SK-N-SH treated with all-trans-retinoic acid at 6 μM for 48 hours (cell line): ENCODE results near the gene AP2A2.

Experiments
- ATAC-seq: fragments of 200-7000 bp; cut with Tn5 transposase; 3 replicates; pipeline ENCODE4 v1.9.1; 2020; ENCODE audit warnings: mild to moderate bottlenecking, moderate library complexity
- ARNTL ChIP-seq: fragments of 450-650 bp; formaldehyde crosslinking; IDR thresholded peaks from 2 replicates; pipeline ENCODE4 v1.5.0; 2020; ENCODE audit warnings: low read depth, mild to moderate bottlenecking, moderate library complexity, borderline replicate concordance
- BACH2 ChIP-seq: fragments of 250-450 bp; sonication (Bioruptor Pico); IDR thresholded peaks from 2 replicates; pipeline ENCODE4 v1.9.0; 2021; ENCODE audit warnings: mild to moderate bottlenecking, borderline replicate concordance
- CSDC2 ChIP-seq: fragments of 250-450 bp; sonication (Bioruptor Pico); IDR thresholded peaks from 2 replicates; pipeline ENCODE4 v1.5.0; 2020; ENCODE audit warnings: mild to moderate bottlenecking, moderate library complexity
- CSRNP3 ChIP-seq: fragments of 250-450 bp; sonication (Bioruptor Pico); IDR thresholded peaks from 2 replicates; pipeline ENCODE4 v1.5.1; 2021; ENCODE audit warnings: mild to moderate bottlenecking, moderate library complexity
- ESRRG ChIP-seq: fragments of 250-450 bp; sonication (Bioruptor Pico); IDR thresholded peaks from 2 replicates; pipeline ENCODE4 v1.6.1; 2021; ENCODE audit warnings: mild to moderate bottlenecking
- GLIS3 ChIP-seq: fragments of 250-450 bp; sonication (Bioruptor Pico); IDR thresholded peaks from 2 replicates; pipeline ENCODE4 v1.5.0; 2020; ENCODE audit warnings: mild to moderate bottlenecking, moderate library complexity
- ISL1 ChIP-seq: fragments of 250-450 bp; sonication (Bioruptor Pico); IDR thresholded peaks from 2 replicates; pipeline ENCODE4 v2.1.2; 2022; ENCODE audit warnings: mild to moderate bottlenecking, moderate library complexity
- OSR1 ChIP-seq: fragments of 250-450 bp; sonication (Bioruptor Pico); IDR thresholded peaks from 2 replicates; pipeline ENCODE4 v1.8.0; 2022; ENCODE audit warnings: moderate library complexity, mild to moderate bottlenecking, inconsistent platforms
- PPARA ChIP-seq: fragments of 250-450 bp; sonication (Bioruptor Pico); IDR thresholded peaks from 2 replicates; pipeline ENCODE4 v1.5.0; 2020; ENCODE audit warnings: mild to moderate bottlenecking, borderline replicate concordance
- RARB ChIP-seq: fragments of 250-450 bp; sonication (Bioruptor Pico); IDR thresholded peaks from 2 replicates; pipeline ENCODE4 v1.8.0; 2021; ENCODE audit warnings: mild to moderate bottlenecking, moderate library complexity
- SNAI2 ChIP-seq: fragments of 250-450 bp; sonication (Bioruptor Pico); IDR thresholded peaks from 2 replicates; pipeline ENCODE4 v1.5.0; 2020; ENCODE audit warnings: mild to moderate bottlenecking, moderate library complexity
- TCF4 ChIP-seq: fragments of 250-450 bp; sonication (Bioruptor Pico); IDR thresholded peaks from 2 replicates; pipeline ENCODE4 v1.8.0; 2021; ENCODE audit warnings: mild to moderate bottlenecking, moderate library complexity, borderline replicate concordance
- TOX ChIP-seq: fragments of 250-450 bp; sonication (Bioruptor Pico); IDR thresholded peaks from 2 replicates; pipeline ENCODE4 v1.8.0; 2021; ENCODE audit warnings: mild to moderate bottlenecking, moderate library complexity, borderline replicate concordance
- ZC3H10 ChIP-seq: fragments of 250-450 bp; sonication (Bioruptor Pico); IDR thresholded peaks from 2 replicates; pipeline ENCODE4 v1.5.1; 2021; ENCODE audit warnings: mild to moderate bottlenecking, moderate library complexity
- ZFP3 ChIP-seq: fragments of 250-450 bp; sonication (Bioruptor Pico); IDR thresholded peaks from 2 replicates; pipeline ENCODE4 v1.5.0; 2020; ENCODE audit warnings: mild to moderate bottlenecking, moderate library complexity
- ZFP30 ChIP-seq: fragments of 450-650 bp; formaldehyde crosslinking; IDR thresholded peaks from 2 replicates; pipeline ENCODE4 v1.5.0; 2022; ENCODE audit warnings: mild to moderate bottlenecking, moderate library complexity
- ZNF565 ChIP-seq: fragments of 450-650 bp; formaldehyde crosslinking; conservative IDR thresholded peaks from 2 replicates; pipeline ENCODE4 v1.5.0; 2020; ENCODE audit warnings: low read depth, mild to moderate bottlenecking, moderate library complexity
- ZNF70 ChIP-seq: fragments of 450-650 bp; formaldehyde crosslinking; IDR thresholded peaks from 2 replicates; pipeline ENCODE4 v1.5.0; 2020; ENCODE audit warnings: mild to moderate bottlenecking, moderate library complexity
- ZNF8 ChIP-seq: fragments of 450-650 bp; formaldehyde crosslinking; IDR thresholded peaks from 2 replicates; pipeline ENCODE4 v1.5.0; 2020; ENCODE audit warnings: mild to moderate bottlenecking, moderate library complexity
- TF ChIP-seq, protein P1 (sequence below): fragments of 250-450 bp; sonication (Bioruptor Pico); IDR thresholded peaks from 2 replicates; pipeline ENCODE4 v1.5.0; 2020; ENCODE audit warnings: mild to moderate bottlenecking, moderate library complexity
- TF ChIP-seq, protein P2 (sequence below): fragments of 250-450 bp; sonication (Bioruptor Pico); IDR thresholded peaks from 2 replicates; pipeline ENCODE4 v1.8.0; 2020; ENCODE audit warnings: mild to moderate bottlenecking, moderate library complexity, borderline replicate concordance
- TF ChIP-seq, protein P3 (sequence below): fragments of 250-450 bp; sonication (Bioruptor Pico); IDR thresholded peaks from 2 replicates; pipeline ENCODE4 v1.5.1; 2020; ENCODE audit warnings: low read depth, mild to moderate bottlenecking, moderate library complexity

Gene AP2A2

GRCh38 chr11:1025410-1026162 lies 99.9 kb downstream of the AP2A2 start:
- ATAC-seq: no peak

GRCh38 chr11:1026163-1026450 lies 100.4 kb downstream of the AP2A2 start:
- ATAC-seq: no peak
- TF ChIP-seq ESRRG (CRISPR knock-in tag) (no peak), TCF4 (CRISPR knock-in tag) (no peak), CSRNP3 (CRISPR knock-in tag) (no peak), SNAI2 (CRISPR knock-in tag) (no peak), ZFP3 (CRISPR knock-in tag) (no peak), CSDC2 (CRISPR knock-in tag) (no peak)

More at GRCh38 chr11:1025410-1026162, 99.9 kb downstream of the AP2A2 start:
- TF ChIP-seq RARB (CRISPR knock-in tag): no peak
- TF ChIP-seq, protein P1, sequence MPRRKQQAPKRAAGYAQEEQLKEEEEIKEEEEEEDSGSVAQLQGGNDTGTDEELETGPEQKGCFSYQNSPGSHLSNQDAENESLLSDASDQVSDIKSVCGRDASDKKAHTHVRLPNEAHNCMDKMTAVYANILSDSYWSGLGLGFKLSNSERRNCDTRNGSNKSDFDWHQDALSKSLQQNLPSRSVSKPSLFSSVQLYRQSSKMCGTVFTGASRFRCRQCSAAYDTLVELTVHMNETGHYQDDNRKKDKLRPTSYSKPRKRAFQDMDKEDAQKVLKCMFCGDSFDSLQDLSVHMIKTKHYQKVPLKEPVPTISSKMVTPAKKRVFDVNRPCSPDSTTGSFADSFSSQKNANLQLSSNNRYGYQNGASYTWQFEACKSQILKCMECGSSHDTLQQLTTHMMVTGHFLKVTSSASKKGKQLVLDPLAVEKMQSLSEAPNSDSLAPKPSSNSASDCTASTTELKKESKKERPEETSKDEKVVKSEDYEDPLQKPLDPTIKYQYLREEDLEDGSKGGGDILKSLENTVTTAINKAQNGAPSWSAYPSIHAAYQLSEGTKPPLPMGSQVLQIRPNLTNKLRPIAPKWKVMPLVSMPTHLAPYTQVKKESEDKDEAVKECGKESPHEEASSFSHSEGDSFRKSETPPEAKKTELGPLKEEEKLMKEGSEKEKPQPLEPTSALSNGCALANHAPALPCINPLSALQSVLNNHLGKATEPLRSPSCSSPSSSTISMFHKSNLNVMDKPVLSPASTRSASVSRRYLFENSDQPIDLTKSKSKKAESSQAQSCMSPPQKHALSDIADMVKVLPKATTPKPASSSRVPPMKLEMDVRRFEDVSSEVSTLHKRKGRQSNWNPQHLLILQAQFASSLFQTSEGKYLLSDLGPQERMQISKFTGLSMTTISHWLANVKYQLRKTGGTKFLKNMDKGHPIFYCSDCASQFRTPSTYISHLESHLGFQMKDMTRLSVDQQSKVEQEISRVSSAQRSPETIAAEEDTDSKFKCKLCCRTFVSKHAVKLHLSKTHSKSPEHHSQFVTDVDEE (CRISPR knock-in tag): no peak
- TF ChIP-seq ZC3H10: no peak
- no peak for TF ChIP-seq SNAI2 (CRISPR knock-in tag)
- no peak for TF ChIP-seq CSDC2 (CRISPR knock-in tag)
- no peak for TF ChIP-seq TOX (CRISPR knock-in tag)
- no peak for TF ChIP-seq GLIS3 (CRISPR knock-in tag)
- no peak for TF ChIP-seq ESRRG (CRISPR knock-in tag)
- no peak for TF ChIP-seq ISL1 (CRISPR knock-in tag)
- no peak for TF ChIP-seq OSR1 (CRISPR knock-in tag)
- no peak for TF ChIP-seq ZNF70 (CRISPR knock-in tag)

GRCh38 chr11:1026641-1027482 lies 101.2 kb downstream of the AP2A2 start:
- ATAC-seq: no peak

More at GRCh38 chr11:1026641-1027482, 101.2 kb downstream of the AP2A2 start:
- no peak for TF ChIP-seq ESRRG (CRISPR knock-in tag)
- no peak for TF ChIP-seq ZFP30 (CRISPR knock-in tag)
- no peak for TF ChIP-seq PPARA
- no peak for TF ChIP-seq ZNF70 (CRISPR knock-in tag)
- TF ChIP-seq ARNTL: no peak
- TF ChIP-seq BACH2 (CRISPR knock-in tag): no peak
- TF ChIP-seq, protein P2, sequence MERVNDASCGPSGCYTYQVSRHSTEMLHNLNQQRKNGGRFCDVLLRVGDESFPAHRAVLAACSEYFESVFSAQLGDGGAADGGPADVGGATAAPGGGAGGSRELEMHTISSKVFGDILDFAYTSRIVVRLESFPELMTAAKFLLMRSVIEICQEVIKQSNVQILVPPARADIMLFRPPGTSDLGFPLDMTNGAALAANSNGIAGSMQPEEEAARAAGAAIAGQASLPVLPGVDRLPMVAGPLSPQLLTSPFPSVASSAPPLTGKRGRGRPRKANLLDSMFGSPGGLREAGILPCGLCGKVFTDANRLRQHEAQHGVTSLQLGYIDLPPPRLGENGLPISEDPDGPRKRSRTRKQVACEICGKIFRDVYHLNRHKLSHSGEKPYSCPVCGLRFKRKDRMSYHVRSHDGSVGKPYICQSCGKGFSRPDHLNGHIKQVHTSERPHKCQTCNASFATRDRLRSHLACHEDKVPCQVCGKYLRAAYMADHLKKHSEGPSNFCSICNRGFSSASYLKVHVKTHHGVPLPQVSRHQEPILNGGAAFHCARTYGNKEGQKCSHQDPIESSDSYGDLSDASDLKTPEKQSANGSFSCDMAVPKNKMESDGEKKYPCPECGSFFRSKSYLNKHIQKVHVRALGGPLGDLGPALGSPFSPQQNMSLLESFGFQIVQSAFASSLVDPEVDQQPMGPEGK (CRISPR knock-in tag): no peak
- TF ChIP-seq, protein P3, sequence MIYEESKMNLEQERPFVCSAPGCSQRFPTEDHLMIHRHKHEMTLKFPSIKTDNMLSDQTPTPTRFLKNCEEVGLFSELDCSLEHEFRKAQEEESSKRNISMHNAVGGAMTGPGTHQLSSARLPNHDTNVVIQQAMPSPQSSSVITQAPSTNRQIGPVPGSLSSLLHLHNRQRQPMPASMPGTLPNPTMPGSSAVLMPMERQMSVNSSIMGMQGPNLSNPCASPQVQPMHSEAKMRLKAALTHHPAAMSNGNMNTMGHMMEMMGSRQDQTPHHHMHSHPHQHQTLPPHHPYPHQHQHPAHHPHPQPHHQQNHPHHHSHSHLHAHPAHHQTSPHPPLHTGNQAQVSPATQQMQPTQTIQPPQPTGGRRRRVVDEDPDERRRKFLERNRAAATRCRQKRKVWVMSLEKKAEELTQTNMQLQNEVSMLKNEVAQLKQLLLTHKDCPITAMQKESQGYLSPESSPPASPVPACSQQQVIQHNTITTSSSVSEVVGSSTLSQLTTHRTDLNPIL: no peak
- no peak for TF ChIP-seq OSR1 (CRISPR knock-in tag)
- no peak for TF ChIP-seq ZC3H10
- no peak for TF ChIP-seq ZFP3 (CRISPR knock-in tag)
- TF ChIP-seq SNAI2 (CRISPR knock-in tag): no peak
- no peak for TF ChIP-seq CSRNP3 (CRISPR knock-in tag)
- no peak for TF ChIP-seq ZNF565 (CRISPR knock-in tag)
- no peak for TF ChIP-seq ZNF8 (CRISPR knock-in tag)
- no peak for TF ChIP-seq RARB (CRISPR knock-in tag)
- TF ChIP-seq ISL1 (CRISPR knock-in tag): no peak
- no peak for TF ChIP-seq GLIS3 (CRISPR knock-in tag)
- TF ChIP-seq TOX (CRISPR knock-in tag): no peak
